GM19025 (cell line): ENCODE measurements around the gene SLC6A19.

Experiments used
- ATAC-seq: cut with Tn5 transposase; IDR thresholded peaks from one replicate; pipeline ENCODE4 v1.9.1; 2021; ENCODE audit warnings: mild to moderate bottlenecking, low read depth, moderate library complexity; ENCODE audit not compliant: unreplicated experiment

SLC6A19 gene

DNA sequence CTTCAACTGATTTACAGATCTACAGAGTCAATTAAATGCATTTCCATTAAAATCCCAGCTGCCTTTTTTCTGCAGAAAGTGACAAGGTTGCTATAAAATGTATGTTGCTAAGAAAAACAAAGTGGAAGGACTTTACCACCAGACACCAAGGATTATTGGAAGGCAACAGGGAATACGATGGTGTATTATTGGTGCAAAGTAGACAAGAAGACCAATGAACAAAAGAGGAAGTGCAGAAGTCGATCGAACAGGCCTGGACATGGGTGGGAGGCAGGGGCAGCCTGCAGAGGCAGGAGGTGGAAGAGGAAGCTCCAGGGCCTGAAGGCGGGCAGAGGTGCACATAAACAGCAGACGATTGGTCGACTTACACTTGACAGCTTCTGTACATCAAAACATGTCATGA, 10.6 kb upstream of the SLC6A19 start:
- ATAC-seq: no peak

- ATAC-seq: no peak
Observed at GRCh38 chr5:1192971-1193590, 8.3 kb upstream of the SLC6A19 start.

DNA sequence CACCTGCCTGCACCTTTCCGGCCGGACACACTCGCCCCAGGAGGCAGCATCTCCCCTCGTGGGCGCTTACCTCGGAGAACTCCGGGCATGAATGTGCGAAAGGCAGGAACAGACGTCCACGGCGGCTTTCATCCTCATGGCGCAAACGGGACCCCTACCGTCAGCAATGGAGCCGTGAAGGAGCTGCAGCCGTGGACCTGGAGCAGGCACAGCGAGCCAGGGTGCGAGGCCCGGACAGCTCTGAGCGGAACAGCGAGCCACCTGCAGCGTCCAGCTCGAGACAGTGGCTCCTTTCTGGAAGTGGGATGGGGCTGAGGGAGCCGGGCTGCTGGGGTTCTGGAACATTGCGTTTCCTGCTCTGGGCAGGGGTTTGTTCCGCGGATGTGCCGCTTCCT, 7.8 kb upstream of the SLC6A19 start:
- no peak for ATAC-seq

DNA sequence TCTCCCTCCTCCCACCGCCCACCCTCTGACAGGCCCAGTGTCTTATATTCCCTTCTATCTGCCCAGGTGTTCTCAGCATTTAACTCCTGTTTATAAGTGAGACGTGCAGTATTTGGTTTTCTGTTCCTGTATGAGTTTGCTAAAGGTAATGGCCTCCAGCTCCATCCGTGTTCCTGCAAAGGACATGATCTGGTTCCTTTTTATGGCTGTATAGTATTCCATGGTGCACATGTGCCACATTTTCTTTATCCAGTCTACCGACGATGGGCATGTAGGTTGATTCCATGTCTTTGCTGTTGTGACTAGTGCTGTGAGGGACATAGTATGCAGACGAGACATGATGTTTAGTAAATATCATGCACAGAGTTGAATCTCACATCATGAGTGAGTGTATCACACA, 7.0 kb upstream of the SLC6A19 start:
- ATAC-seq: no peak

- ATAC-seq: no peak
Observed at GRCh38 chr5:1195439-1195838, 6.0 kb upstream of the SLC6A19 start.

DNA sequence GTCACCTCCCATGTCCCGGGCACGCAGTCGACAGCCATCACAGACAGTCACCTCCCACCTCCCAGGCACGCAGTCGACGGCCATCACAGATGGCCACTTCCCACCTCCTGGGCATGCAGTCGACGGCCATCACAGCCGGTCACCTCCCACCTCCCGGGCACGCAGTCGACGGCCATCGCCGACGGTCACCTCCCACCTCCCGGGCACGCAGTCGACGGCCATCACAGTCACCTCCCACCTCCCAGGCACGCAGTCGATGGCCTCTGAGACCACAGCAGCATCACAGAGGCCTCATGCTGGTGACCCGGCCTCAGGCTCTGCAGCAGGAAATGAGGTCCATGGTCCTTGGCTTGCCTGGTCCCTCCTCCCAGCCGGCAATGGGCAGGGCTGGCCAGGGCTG, 5.5 kb upstream of the SLC6A19 start:
- no peak for ATAC-seq

DNA sequence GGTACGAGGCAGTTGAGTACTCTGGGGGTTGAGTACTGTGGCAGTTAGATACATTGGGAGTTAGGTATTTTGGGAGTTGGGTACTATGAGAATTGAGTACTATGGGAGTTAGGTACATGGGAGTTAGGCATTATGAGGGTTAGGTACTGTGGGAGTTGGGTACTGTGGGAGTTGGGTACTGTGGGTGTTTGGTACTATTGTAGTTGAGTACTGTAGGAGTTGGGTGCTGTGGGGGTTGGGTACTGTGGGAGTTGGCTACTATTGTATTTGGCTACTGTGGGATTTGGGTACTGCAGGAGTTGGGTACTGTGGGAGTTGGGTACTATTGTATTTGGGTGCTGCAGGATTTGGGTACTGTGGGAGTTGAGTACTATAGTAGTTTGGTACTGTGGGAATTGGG, 4.8 kb upstream of the SLC6A19 start:
- ATAC-seq: no peak

- ATAC-seq: no peak
Observed at GRCh38 chr5:1197876-1198666, 3.3 kb upstream of the SLC6A19 start.

DNA sequence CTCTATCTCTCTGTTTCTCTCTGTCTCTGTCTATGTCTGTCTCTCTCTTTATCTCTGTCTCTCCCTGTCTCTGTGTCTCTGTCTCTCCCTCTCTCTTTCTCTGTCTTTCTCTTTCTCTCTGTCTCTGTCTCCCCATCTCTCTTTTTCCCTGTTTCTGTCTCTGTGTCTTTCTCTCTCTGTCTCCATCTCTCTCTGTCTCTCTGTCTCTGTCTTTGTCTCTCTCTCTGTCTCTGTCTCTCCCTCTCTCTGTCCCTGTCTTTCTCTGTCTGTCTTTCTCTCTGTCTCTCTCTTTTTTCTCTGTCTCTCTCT, 2.1 kb upstream of the SLC6A19 start:
- no peak for ATAC-seq

- no peak for ATAC-seq
Observed at GRCh38 chr5:1199649-1200494, 1.5 kb upstream of the SLC6A19 start.

DNA sequence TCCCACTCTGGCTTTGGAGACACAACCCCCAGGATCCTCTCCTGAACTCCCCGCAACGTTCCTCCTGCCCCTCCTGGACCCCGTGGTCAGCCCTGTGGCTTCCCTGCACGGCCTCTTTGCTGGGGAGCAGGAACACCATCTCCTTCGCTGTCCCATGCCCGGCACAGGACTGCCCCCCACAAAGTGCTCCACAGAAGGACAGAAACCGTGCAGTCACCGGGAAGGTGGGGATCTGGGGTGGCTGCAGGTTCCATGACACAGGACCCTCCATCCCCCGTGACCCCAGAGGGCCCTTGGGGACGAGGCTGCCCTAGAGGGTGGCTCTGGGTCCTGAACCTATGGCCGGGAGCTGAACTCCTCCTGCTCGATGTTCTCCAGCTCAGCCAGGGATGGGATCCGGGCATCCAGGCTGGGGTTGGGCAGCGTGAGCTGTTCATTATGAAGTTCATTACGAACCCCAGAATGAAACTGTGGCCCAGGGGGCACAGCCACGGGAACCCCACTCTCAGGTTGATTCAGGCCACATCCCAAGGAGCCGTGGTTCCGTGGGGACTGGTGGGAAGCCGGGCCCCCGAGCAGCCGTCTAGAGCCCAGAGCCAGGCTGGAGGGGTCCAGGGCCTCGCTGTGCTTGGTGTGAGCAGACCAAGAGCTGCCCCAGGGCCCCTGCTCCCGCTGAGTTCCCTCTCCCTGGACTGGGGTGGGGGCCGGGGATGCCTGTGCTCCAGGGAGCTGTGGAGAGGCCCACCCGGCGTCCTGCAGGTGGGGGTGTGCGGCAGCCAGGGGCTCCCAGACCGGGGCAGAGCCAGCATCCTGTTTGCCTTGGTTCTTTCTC, 684 bp upstream of the SLC6A19 start:
- no peak for ATAC-seq

DNA sequence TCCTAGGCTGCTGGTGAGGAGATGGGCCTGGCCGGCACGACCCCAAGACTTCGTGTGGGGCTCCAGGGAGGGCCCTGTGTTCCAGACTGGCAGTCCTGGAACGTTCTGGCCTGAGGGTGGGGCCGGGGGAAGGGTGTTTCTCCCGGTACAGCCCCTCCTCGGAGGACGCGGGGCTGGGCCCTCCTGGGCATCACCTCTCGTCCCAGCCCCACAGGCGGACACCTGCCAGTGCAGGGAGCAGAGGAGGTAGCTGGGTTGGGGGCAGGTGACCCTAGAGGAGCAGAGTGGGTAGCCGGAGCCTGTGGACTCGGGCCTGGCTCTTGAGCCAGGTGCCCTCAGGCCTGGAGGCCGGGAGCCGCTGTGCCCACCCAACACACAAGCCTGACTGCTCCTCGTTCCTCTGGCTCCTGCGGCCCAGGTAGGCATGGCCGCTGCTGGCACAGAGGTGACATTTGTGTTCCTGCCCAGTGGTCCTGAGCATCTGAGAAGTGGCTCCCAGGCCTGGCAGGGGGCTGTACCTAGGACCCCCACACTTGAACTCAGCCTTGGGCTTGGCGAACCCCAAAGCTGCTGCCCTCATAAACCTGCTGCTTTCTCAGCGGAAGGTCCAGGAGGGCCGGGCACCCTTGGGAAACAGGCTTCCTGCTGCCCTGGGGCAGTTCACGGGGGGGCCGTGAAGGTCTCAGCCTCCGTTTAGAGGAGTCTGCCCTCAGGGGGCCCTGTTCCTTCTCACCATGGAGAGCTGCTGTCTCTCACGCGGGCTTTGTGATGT, 817 bp downstream of the SLC6A19 start:
- no peak for ATAC-seq

DNA sequence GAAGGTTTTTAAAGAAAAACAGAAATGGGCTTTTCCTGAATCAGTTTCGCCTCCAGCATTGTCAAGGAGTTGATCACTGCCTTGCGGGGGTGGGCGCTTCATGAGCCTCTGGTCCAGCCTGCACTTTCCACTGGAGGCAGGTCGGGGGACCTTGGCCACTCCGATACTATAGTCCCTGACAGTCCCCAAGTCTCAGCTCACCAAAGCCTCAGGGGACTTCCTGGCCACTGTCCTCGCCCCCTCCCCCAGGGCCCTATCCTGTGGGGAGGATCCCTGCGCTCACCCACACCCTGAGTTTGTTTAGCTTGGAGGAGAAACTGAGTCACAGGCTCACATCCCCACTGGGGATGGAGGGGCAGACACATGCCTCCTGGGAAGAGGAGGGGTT, 1.4 kb downstream of the SLC6A19 start:
- no peak for ATAC-seq

DNA sequence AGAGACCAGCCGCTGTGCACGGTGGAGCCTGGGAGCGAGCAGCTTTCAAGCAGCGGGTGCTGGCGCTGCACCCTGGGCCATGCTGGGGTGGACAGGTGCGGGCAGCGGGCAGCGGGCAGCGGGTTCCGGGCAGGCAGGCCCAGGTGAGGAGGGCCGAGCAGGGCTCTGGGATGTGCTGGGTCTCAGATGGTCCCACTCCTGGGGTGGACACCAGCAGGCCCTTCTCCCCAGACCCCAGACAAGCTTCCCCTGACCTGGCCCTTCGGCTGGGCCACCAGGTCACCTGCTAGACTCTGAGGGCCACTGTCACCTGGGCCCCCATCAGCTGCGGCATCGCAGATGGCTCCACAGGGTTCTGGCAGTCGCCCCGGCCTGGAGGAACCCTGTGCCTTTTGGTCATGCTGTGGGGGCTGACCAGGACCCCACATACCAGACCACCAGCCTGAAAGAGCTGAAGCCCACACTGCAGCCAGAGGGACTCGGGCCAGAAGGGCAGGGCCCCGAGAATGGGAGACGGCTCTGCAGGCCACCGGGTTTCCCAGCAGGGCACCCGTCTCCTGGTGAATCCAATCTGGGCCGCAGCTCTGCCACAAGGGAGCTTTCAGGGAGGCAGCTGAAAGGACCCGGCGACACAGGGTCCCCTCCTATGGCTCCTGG, 2.0 kb downstream of the SLC6A19 start:
- no peak for ATAC-seq

- no peak for ATAC-seq
Observed at GRCh38 chr5:1203968-1204692, 2.7 kb downstream of the SLC6A19 start.

- no peak for ATAC-seq
Observed at GRCh38 chr5:1204693-1205242, 3.4 kb downstream of the SLC6A19 start.

DNA sequence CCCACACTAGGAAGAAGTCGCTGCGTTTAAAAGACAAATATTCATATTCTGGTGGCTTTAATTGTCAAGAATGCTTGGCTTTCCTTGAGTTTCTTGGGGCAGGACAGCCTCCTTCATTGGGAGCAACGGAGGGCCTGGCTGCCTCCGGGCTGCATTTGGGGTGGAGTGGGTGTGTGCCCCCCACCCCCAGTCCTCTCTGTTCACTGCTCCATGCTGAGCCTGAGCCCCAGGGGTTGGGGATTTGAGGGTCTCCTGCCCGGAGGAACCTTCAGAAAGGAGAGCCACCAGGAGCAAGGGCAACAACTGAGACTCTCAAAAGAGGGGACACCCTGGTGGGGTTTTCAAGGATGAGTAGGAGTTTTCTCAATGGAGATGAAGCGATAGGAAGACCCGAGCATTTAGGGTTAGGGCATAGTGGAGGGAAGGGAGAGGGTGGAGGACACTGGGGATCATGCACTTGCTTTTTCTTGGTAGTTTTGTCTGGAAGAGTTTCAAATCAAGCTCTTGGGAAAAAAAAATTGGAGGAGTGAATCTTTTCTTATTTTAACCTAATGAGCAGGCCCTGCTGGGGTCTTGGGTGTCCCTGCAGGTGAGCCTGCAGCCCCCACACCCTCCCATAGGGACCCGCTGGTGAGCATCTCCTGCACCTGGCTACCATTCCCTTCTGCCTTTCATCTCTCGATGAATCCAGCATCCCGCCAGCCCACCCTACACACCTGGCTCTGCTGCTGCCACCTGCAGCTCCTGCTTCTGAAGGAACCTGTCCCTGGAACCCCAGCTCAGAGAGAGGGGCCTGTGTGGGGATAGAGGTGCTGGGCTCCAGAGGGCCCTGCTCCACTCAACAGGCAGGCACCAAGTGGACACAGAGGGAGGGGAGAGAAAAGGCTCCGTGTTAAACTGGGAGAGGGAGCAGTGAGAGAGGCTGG, 4.1 kb downstream of the SLC6A19 start:
- no peak for ATAC-seq
